GM10266 (cell line): ENCODE results near the gene FAM13B.
"Not testable (repeated sequence)": the region's sequence is repeated elsewhere in the genome, so short reads cannot be mapped to it uniquely, and the experiment has no call there.

Experiments
- DNase-seq: peaks from one replicate; pipeline ENCODE4 v3.0.0; 2012; ENCODE audit errors: extremely low spot score
- TF ChIP-seq, protein P1 (sequence below): IDR thresholded peaks from 2 replicates; pipeline ENCODE4 v1.5.1; 2012; ENCODE audit warnings: mild to moderate bottlenecking, low read depth; ENCODE audit not compliant: control insufficient read depth, insufficient read depth; ENCODE audit errors: missing control alignments

Gene FAM13B

DNA sequence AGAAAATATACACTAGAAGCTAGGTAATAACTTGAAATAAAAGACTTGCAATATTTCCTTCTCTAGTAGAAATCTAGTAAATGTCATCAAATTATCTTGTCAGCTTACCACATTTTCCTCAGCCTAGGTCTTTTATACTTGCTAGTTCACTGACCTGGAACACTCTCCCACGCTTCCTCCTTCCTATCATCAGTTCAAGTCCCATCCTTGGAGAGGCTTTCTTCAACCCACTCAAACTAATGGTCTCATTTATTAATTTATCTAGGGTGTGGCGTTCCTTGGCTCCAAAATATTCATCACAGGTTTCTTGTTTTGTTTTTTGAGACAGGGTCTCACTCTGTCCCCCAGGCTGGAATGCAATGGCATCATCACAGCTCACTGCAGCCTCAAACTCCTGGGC lies 2.9 kb downstream of the FAM13B start:
- TF ChIP-seq, protein P1, sequence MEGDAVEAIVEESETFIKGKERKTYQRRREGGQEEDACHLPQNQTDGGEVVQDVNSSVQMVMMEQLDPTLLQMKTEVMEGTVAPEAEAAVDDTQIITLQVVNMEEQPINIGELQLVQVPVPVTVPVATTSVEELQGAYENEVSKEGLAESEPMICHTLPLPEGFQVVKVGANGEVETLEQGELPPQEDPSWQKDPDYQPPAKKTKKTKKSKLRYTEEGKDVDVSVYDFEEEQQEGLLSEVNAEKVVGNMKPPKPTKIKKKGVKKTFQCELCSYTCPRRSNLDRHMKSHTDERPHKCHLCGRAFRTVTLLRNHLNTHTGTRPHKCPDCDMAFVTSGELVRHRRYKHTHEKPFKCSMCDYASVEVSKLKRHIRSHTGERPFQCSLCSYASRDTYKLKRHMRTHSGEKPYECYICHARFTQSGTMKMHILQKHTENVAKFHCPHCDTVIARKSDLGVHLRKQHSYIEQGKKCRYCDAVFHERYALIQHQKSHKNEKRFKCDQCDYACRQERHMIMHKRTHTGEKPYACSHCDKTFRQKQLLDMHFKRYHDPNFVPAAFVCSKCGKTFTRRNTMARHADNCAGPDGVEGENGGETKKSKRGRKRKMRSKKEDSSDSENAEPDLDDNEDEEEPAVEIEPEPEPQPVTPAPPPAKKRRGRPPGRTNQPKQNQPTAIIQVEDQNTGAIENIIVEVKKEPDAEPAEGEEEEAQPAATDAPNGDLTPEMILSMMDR: no peak
- DNase-seq: no peak

GRCh38 chr5:138029501-138029900 lies 3.4 kb downstream of the FAM13B start:
- DNase-seq: peak; percentile 35
- TF ChIP-seq, protein P1: no peak

DNA sequence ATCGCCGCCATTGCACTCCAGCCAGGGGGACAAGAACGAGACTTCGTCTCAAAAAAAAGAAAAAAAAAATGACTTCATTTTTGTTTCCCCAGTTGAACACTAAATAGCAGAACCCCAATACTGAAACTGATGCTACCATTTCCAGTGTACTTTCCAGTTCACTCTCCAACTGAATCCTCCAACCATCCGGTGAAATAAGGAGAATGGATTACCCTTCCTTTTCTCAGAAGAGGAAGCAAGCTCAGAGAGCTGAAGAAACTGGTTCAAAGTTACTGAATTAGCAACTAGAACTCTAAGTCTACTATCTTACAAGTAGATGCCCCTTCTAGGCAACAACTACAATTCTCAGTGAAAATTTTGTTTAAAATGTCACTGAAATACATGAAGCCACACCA lies 3.9 kb downstream of the FAM13B start:
- no peak for DNase-seq
- TF ChIP-seq, protein P1: no peak

GRCh38 chr5:138028262-138028970 lies 4.5 kb downstream of the FAM13B start:
- peak; percentile 20 for DNase-seq

- DNase-seq: not testable (repeated sequence)
Observed at GRCh38 chr5:138026793-138027192, 6.1 kb downstream of the FAM13B start.

DNA sequence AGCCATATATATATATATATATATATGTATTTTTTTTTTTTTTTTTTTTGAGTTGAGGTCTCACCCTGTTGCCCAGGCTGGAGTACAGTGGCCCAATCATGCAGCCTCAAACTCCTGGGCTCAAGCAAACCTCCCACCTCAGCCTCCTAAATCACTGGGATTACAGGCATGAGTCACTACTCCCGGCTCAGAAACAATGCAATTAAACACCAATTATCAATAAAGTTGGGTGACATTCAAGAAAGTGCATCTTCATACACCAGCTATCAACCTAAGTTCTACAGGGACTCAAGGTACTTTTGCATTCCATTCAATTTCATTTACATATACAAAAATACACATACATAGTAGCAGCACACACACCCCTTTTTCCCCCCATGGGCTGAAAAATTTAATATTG lies 7.6 kb downstream of the FAM13B start:
- no peak for DNase-seq

DNA sequence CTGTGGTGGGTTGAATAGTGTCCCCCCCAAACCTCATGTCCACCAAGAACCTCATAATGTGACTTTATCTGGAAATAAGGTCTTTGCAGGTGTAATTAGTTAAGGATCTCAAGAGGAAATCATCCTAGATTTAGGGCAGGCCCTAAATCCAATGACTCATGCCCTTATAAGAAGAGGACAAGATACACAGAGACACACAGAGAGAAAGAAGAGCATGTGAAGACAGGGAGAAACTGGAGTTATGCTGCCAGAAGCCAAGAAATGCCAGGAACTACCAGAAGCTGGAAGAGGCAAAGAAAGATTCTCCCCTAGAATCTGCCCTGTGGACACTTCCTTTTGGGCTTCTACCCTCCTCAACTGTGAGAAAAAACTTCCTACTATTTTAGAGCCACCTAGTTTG lies 8.8 kb downstream of the FAM13B start:
- TF ChIP-seq, protein P1: no peak
- no peak for DNase-seq

More for the DNA sequence above, 7.6 kb downstream of the FAM13B start:
- TF ChIP-seq, protein P1: no peak

DNA sequence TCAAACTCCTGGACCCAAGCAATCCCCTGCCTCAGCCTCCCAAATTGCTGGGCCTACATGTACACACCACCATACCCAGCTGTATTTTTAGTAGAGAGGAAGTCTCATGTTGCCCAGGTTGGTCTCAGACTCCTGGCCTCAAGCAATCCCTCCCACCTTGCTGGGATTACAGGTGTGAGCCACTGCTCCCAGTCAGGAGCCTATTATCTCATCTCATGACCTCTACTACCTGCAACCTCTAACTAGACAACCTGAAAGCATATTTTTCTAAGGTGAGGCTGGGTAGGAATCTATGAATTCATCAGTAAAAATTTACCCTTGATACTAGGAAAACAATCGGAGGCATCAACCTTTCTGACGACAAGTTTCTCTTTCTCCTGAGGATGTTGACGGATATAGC lies 10.0 kb downstream of the FAM13B start:
- TF ChIP-seq, protein P1: no peak

More for the DNA sequence above, 10.0 kb downstream of the FAM13B start:
- DNase-seq: no peak
